Endothelial cell of umbilical vein (primary cell): ENCODE results near the gene BAG2.

Experiments
- CTCF ChIP-seq, 2 donors: IDR thresholded peaks; 1 replicate in 1 of 2; 2 replicates in 1 of 2; pipeline ENCODE4 v1.5.1; 2011; ENCODE audit warnings: low read length in 2 of 2, mild to moderate bottlenecking in 2 of 2, moderate library complexity in 2 of 2, control low read depth in 1 of 2, inconsistent platforms in 1 of 2, low read depth in 1 of 2; ENCODE audit not compliant: insufficient read depth in 1 of 2; ENCODE audit errors: extremely low read depth in 1 of 2
- EZH2 ChIP-seq: IDR thresholded peaks from 2 replicates; pipeline ENCODE4 v1.6.1; 2012; ENCODE audit warnings: borderline replicate concordance, low read depth, mild to moderate bottlenecking, moderate library complexity, low read length, inconsistent platforms; ENCODE audit not compliant: severe bottlenecking
- MAX ChIP-seq: IDR thresholded peaks from 2 replicates; pipeline ENCODE4 v1.6.1; 2011; ENCODE audit not compliant: insufficient read depth, insufficient read length
- POLR2A ChIP-seq: IDR thresholded peaks from 2 replicates; pipeline ENCODE4 v1.6.1; 2012; ENCODE audit warnings: low read depth, mild to moderate bottlenecking, control low read depth, low read length
- POLR2AphosphoS5 ChIP-seq: IDR thresholded peaks from 2 replicates; pipeline ENCODE4 v1.6.1; 2012; ENCODE audit warnings: low read depth, mild to moderate bottlenecking, control low read depth, low read length, moderate library complexity; ENCODE audit not compliant: insufficient read depth

- TF ChIP-seq CTCF (IDR thresholded peaks at IDR 0.05; ENCODE audit: extremely low read depth in 1 of 2, insufficient read depth in 1 of 2, low read depth in 1 of 2, low read length in 2 of 2) (no peak), EZH2 (no peak), POLR2AphosphoS5 (no peak), MAX (no peak), POLR2A (no peak)
These were observed 45.1 kb downstream of the BAG2 start for GRCh38 chr6:57217270-57217669.
